SHP77 (cell line): ENCODE data around the gene ARPP21.

Source experiments
- DNase-seq, 2 experiments: peaks; one replicate each; lab custom pipeline; 2025; lab: John Stamatoyannopoulos, UW

The ARPP21 gene

GRCh38 chr3:35737527-35737926 is 98.2 kb downstream of the ARPP21 start:
- DNase-seq, result no peak

DNA sequence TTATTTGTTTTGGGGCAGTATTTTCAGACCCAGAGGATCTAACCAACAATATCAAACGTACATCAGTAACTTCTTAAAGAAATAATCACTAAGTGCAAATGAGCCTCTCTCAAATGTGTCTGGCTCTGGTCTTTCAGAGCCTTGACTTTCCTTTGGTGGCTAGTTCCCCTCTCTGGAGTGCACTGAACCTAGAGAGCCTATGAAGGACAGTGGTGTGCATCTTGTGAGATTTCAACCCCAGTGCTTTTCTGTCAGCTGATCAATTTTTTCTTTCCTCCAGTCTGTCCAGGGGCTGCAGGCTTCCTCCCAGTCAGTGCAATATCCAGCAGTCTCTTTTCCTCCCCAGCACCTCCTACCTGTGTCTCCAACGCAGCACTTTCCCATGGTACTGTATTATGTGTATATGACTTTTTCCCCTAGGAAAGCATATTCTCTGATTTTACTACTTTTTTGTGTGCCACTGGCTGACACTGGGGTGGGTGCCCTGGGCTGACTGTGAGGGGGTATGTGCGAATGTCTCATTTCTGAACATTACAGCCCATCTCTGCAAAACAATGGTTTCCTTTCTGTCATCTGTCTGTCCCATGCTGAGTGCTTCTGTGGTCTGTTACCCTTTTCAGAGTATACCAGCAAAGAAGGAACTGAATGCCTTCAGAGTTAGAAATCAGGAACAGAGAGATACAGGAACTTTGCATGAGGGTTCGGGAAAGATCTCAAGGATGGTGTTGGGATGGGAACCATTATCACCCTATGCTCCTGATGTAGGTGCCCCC is 98.8 kb downstream of the ARPP21 start:
- DNase-seq, result no peak

DNA sequence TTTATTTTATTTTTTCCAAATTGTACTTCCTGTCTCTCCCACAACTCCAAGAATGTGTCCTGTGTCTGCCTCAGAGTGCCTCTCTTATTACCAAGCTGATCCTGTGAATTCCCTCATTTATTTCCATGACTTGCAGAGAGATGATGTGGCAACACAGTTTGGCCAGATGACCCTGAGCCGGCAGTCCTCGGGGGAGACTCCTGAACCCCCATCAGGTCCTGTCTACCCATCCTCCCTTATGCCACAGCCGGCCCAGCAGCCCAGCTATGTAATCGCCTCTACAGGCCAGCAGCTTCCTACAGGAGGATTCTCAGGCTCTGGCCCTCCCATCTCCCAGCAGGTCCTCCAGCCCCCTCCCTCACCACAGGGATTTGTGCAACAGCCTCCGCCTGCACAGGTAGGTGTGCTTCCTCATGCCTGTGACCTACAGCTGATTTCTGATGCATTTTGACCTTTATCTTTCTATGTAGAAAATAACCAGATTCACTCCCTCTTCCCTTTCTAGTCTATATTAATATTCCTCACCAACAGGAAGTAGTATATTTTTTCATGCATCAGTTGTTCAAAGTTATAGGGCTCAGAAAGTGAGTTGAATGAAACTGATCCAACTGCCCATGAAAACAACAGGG is 100.0 kb downstream of the ARPP21 start:
- DNase-seq, result no peak

DNA sequence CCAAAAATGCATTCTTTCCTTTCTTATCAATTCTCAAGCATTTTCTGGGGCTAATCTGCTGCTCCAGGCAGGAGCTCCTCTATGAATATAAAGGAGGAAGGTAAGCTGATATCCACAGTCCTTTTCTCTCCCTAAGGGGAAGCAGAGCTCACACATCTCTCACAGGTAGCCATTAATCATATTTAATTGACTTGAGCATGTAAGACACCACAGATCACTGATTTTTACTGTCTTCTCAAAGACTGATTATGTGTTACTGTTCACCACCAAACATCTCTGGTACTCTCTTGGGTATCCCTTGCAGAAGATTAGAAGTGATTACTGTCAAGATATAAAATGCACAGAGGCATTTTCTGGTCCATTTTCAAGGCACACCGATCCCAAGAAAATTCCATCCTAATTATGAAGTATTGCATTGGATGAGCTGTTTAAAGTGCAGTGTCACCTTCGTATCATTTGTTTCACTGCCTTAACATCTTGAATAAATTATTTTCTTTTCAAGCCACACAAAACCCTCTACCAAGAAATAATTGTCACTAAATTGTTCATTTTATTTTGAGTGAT is 100.7 kb downstream of the ARPP21 start:
- DNase-seq, result no peak

DNA sequence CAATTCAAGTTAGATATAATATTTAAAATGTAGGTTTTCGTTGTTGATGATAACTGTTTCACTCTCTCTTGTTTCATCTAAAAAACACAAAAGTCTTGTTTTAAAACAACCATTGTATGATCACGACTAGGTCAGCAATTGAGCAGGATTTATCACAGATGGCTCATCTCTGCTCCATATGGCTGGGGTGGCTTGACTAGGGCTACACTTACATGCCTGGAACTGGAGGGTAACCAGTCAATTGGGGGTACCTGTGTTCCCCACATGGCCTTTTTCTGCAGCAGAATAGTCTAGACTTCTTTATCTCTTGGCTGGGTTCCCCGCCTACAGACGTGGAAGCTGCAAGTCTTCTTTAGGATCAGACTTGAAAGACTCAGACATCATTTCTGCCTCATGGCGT is 103.9 kb downstream of the ARPP21 start:
- no peak for DNase-seq

- peak in 1 of 2 experiments; percentile 28 for DNase-seq
Observed at GRCh38 chr3:35744419-35744818, 105.1 kb downstream of the ARPP21 start.

DNA sequence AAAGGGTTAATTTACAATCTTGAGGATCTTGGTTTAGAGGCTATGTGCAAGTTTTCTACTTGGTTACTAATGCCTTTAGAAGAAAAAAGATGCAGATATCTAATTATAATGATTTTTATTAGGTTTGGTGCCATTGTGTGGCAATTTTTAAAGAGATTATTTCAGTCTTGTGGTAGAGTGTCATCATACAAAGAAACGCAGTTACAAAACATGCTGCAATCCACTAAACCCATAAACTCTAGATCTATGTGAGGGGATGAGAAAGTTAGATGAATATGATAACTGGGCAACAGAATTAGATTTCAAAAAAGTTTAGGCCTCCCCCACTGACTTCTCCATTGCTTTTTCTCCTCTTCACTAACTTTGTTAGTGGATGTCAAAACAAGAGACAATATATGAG is 106.0 kb downstream of the ARPP21 start:
- DNase-seq, result no peak

DNA sequence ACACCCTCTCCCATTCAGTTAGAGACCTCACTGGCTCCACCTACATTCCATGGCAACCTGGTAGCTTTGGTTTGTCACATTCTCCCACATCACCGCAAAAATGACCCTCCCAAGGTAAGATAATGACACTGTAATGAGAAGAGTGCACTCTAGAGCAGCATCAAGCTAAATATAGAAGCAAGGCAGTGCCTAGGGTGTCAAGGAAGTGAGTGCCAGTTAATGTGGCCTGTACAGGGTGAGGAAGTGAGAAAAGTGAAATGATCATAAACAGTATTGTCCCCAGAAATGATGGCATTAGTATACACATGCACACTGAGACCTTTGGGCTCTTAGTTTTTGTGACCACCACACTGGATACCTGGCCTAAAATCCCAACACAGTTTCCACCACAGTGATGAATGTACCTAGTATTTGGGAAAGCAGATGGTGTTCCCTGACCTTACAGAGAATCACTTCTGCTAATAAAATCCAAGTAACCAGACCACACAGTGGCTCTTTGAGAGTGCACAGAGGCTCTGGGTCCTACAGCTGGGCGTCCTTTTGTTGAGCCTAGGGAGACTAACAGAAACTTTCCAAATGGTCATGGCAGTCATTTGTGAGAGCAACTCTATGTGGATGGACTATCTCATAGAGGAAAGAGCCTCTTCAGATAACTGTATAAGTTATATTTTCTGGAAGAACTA is 106.6 kb downstream of the ARPP21 start:
- no peak for DNase-seq

GRCh38 chr3:35746492-35746891 is 107.2 kb downstream of the ARPP21 start:
- DNase-seq, result no peak

DNA sequence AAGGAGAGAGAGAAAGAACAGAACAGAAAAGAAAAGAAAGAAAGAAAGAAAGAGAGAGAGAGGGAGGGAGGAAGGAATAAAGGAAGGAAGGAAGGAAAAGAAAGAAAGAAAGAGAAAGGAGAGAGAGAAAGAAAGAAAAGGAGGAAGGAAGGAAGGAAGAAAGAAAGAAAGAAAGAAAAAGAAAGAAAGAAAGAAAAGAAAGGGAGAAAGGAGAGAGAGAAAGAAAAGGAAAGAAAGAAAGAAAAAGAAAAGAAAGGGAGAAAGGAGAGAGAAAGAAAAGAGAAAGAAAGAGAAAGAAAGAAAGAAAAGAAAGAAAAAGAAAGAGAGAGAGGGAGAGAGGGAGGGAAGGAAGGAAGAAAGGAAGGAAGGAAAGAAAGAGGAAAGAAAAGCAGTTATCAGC is 108.8 kb downstream of the ARPP21 start:
- DNase-seq, result no peak

GRCh38 chr3:35751207-35751606 is 111.9 kb downstream of the ARPP21 start:
- no peak for DNase-seq

- no peak for DNase-seq
Observed at GRCh38 chr3:35757991-35758757, 118.8 kb downstream of the ARPP21 start.

- no peak for DNase-seq
Observed at GRCh38 chr3:35760146-35760545, 120.8 kb downstream of the ARPP21 start.

DNA sequence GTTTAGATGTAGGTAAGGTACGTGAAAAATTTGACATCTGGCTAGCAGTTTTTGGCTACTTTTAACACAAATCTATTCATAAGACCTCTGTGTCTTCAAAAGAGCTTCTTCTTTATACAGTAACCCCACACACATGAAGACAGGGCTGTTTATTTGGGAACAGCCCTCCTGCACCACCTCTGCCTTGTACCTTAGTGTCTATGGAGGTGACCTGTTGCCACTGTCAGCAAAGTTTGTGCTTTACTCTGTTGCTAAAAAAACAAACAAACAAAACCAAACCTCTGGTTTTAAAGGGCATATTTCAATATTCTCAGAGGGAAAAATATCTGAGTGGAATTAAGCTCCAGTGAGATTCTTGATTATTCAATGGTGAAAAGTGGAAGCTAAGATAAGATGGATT is 122.0 kb downstream of the ARPP21 start:
- no peak for DNase-seq

DNA sequence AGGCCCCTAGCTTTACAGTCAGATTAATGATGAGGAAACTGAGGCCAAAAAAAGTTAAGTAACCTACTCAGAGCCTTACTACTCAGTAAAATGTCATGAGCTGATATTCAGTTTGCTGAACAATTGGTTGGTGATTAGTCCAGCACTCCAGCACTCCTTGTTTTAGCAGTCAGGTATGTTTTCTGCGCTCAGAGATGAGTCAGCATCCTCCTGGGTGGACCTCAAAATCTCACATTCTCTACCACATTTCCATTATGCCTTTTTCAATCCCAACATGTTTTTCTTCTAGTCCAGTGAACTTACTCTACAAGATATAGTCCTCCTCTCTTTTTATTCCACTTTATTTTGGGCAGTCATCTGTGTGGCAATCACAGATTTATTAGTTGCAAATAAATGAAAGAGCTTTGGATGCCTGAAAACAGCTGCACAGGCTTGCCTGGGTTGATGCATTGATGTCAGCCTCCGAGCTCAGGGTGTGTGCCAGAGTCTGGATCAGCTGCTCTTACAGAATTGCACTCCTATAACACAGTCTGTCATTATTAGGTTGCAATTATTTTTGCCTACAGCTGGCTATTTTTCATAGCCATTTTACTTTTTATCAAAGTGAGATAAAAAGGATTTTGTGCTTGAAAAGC is 133.2 kb downstream of the ARPP21 start:
- peak; percentile 26 to 46 for DNase-seq

DNA sequence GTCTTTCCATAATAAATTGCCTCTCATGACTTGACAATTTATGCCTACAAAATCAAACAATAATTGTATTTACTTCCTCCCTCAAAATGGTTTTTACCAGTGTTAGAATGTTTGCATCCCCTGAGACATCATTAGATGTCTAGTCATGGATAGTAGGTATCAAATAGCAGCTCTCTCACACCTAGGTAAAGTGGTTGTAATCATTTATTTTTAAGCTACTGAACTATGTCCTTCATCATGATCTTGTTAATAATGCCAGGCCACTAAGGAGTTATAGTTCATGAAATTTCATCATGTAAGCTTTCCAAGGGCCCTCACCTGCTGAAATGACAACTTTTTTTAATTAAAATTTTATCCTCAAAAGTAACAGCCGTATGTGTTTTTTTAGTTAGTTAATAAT is 134.1 kb downstream of the ARPP21 start:
- no peak for DNase-seq

GRCh38 chr3:35776346-35776745 is 137.0 kb downstream of the ARPP21 start:
- no peak for DNase-seq

GRCh38 chr3:35777065-35777464 is 137.7 kb downstream of the ARPP21 start:
- no peak for DNase-seq

DNA sequence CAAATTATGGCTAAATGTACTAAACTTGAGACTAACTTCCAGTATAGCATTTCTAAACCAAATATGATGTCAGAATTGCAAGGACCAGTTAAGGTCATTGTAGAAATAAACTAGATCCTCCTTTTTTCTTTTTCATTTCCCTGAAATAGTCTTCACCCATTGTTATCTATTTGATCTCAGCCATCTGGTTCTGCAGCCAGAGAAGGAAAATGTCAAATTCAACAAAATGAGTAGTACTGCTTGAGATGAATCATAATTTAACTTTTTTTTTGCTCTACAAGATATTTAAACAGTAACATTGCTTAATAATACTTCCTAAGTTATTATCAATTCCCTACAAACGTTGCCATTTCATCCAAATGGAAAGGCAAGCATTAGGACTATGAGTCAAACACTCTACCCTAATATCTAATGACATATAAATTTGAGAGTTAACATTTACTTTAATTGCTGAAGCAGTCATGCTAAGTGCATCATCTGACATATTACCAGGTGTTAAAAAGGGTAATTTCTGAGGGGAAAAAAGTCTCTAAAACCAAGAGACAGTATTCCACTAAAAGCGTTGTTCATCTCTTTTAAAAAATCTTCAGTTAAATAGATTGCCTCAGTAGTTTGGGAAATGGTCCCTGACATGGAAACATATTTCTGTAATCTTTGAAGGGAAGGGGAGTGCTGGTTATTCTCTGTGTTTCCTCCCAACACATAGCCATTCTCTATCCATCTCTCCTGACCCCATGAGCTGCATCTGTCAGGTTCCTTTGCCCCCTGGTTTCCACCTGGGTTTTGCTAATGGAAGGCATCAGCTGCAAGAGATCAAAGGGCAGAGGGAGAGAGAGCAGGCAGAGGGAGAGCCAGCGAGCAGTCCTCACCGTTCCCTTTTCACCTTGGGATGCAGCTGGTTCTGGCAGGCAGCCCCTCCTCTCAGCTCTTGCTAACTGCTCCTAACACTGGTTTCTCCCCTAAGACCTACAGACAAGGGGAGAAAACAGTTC is 138.5 kb downstream of the ARPP21 start:
- DNase-seq, result no peak

GRCh38 chr3:35779611-35780010 is 140.3 kb downstream of the ARPP21 start:
- DNase-seq, result no peak
